Suppressor macrophage (primary cell): ENCODE results near the gene CCDC191.

Experiments
- DNase-seq, 4 experiments: peaks; one replicate each; pipeline ENCODE4 v3.0.0-alpha.2; 2020 to 2022
- total RNA-seq, 17 experiments: gene quantifications; one replicate each; lab custom pipeline; 2026; ENCODE audit warnings: mixed read lengths in 6 of 17, inconsistent platforms in 3 of 17; lab: John Stamatoyannopoulos, UW

The CCDC191 gene, protein sequence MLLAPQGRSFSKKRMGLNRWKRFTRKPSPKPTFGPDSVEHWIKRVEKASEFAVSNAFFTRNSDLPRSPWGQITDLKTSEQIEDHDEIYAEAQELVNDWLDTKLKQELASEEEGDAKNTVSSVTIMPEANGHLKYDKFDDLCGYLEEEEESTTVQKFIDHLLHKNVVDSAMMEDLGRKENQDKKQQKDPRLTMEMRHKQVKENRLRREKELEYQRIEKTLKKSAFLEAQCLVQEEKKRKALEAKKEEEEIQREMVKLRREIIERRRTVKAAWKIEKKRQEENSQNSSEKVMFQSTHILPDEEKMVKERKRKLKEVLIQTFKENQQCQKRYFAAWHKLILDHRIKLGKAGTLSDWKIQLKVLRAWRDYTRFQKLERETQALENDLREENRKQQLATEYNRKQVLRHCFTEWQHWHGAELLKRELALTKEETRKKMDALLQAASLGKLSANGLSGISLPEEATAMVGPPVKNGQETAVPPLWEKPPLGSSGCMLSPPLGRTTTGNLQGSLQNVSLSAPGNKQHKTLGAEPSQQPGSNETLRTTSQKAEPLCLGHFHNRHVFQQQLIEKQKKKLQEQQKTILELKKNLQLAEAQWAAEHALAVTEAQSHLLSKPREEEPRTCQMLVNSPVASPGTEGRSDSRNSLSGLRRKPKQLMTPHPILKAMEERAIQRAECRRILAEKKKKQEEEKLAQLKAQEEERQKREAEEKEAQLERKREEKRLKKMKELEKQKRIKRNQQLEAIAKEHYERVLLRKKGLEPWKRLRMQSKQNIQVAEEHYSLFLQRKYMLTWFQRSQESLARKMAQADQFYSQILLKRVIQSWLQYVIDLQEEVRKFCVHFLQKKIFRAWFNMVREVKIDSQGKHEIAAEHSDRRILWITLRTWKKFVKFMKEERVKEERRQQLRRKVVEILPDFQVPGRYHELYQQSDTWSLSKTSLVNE
- 0.66 to 9.0 (median 4.4) reads per million in 17 experiments for total RNA-seq

DNA sequence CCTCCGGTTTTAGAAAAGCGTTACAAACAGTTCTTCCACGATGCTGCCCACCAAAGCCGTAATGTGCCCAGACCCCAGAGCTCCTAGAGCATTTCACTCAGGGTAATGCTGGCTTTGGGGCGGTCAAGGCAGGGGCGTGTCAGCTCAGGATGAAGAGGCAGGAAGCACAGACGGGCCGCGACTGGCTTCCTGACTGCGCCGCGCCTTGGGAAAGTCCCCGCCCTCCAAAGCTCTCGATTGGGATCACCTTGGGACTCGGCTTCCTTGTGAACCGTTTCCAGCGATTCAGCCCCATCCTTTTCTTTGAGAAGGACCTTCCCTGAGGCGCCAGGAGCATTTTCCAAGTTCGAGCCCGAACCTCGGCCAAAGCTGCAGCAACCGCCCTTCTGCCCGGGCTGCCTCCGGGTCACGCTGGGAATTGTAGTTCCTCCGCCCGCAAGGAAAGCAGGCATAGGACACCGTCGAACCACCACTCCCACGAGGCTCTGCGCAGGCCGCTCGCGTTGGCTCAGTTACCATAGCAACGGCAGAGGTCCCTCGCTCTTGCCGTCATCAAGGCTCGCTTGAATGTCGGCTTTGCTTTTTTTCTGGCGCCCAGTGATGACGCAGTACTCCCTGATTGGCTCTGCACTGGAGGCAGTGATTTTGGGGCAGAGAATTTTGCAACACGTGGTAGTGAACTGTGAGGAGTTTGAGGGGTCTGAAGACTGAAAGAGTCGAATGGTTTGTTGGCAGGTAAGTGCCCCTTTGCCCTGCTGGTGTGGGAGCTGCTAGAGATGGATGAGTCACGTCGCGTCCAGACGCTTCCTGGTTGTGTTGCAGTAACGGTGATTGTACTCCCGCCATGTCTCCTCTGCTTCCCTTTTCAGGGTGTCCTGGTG, at the start of gene CCDC191, which contains the start of gene QTRT2:
Gene CCDC191 (minus strand): TSS at position 397 of the 881 bp plus-strand sequence. CDS start 60 bp downstream, at position 337.
Gene QTRT2 (plus strand): TSS at position 608 of the 881 bp plus-strand sequence. CDS start 8,521 bp downstream, outside the sequence.
- DNase-seq, result peak; percentile 98 to 100 (median 100)

DNA sequence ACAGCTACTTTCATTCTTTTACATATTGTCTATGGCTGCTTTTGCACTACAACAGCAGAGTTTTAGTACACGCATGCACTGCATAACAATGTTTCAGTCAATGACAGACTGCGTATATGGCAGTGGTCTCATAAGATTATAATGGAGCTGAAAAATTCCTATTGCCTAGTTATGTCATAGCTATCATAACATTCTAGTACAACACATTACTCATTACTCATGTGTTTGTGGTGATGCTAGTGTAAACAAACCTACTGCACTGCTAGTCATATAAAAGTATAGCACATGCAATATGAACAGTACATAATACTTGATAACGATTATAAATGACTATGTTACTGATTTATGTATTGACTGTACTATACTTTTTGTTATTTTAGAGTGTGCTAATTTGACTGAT, 48.1 kb upstream of the CCDC191 start:
- DNase-seq, result no peak

DNA sequence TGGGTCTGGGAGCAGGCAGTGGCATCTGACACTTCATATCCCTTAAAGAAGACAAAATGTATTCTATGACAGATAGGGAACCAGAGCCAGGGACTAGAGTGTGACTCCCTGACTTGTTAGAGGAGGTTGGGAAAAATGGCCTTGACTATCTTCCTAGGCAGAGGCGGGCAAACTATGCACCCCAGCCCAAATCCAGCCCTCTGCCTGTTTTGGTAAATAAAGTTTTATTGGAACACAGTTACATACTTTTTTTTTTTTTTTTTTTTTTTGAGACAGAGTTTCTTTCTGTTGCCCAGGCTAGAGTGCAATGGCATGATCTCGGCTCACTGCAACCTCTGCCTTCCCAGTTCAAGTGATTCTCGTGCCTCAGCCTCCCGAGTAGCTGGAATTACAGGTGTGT, 47.5 kb upstream of the CCDC191 start:
- DNase-seq, result no peak

DNA sequence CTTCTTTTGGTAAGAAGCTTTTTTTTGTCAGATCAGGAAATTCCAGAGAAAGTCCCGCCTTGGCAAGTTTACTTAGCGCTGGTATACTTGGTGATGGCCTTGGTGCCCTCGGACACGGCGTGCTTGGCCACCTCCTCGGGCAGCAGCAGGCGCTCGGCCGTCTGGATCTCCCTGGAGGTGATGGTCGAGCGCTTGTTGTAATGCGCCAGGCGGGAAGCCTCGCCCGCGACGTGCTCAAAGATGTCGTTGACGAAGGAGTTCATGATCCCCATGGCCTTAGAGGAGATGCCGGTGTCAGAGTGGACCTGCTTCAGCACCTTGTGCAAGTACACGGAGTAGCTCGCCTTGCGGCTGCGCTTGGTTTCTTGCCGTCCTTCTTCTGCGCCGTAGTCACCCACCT, 46.9 kb upstream of the CCDC191 start:
- DNase-seq, result no peak

DNA sequence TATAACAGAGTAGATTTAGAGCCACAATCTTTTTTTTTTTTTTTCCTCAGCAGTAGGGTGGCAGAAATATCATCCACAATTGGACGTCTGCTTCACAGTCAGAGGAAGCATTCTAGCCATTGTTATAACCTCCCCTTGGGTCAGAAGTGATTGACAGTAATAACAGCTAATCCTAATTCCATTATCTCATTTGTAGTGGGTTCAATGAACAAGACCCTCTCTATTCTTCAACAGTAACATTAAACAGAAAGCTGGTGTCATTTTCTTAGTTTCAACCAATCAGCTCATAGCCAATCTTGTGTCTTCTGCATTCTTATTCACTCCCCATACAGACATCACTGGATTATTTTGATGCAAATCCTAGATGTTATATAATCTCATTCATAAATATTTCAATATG, 44.8 kb upstream of the CCDC191 start:
- DNase-seq, result no peak

DNA sequence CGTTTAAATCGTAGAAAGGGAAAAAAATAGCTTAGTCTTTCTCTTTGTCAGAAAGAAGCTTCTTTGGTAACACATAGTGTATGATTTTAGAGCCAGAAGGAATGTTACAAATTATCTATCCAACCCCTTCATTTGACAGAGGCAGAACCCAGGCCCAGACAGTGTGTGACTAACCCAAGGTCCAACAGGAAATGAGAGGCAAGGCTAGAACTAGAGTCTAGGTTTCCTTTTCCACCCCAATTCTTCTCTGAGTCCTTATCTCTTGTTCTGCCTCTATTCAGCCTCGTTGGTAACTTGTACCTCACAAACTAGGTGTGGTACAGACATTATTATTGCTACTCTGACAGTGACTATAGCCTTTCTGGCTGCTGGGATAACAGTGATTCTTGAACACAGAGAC, 39.5 kb upstream of the CCDC191 start:
- DNase-seq, result no peak

DNA sequence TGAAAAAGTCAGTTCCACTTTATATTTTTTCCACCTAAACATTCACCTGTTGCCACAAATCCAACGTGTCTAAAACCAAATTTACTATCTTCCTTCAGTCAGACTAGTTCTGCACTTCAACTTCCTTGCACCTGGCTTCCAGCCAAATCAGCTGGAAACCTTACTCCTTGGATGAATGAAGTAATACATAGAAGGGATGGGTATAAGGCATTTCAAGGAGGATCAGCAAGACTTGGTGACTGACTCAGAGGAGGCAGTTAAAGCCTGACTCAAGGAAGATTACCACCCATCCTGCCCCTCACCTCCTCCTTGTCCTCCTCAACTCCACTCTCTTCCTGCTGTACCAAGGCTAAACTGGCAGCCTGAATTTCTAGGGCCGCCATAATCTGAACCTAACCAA, 37.3 kb upstream of the CCDC191 start:
- DNase-seq, result peak; percentile 12 to 38 (median 26)

DNA sequence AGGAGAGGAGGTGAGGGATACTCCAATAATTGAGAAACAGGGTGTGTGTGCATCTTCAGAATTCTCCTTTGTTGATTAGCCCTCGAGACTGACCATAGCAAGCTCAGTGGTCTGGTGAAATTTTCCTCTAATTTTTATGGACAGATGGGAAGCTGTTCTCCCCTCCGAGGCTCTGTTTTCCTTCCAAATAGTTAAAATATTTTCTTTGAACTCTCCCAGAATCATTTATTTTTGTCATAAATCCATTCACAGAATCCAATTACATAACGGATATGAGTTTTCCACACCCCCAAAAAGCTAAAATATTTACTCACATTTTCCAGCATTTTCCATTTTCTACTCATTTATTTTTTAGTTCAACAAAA, 36.7 kb upstream of the CCDC191 start:
- no peak for DNase-seq

DNA sequence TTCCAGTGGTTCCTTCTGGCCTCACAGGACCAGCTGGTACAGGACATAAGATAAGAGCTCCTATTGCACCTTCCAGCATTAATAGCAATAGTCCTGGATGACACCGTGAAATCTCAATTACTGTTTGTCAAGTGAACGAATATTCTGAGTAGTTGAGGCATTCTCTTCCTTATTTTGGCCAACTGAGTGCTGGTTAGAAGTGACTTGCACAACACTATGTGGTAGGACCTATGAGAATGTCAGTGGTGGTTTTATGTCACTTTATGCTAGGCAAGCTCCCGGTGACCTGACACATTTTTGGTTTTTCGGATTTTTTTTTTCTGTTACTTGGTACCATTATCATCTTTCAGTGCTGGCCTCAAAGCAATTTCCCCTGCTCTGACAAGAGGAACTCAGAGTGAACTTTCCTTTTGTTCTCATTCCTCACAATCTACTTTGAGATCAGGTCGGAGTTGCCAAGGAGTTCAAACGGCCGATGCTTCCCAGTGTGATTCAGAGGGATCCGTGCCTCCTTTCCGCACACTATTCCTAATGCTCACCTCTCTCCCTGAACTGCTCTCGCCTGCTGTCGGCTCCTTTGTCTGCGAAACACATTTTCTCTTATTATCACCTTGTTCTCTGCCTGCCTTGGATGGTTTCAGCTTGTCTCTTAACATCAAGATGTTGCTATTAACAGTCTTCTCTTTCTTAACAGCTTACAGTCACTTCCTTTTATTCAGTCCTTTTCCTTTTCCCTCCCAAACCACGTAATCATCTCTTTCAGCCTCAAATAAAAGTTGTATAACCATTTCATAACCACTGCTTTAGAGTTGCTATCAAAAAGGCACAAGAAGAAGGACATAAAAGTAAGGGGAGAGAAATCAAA, 36.1 kb upstream of the CCDC191 start:
- peak in 3 of 4 experiments; percentile 11 to 40 (median 27) for DNase-seq

DNA sequence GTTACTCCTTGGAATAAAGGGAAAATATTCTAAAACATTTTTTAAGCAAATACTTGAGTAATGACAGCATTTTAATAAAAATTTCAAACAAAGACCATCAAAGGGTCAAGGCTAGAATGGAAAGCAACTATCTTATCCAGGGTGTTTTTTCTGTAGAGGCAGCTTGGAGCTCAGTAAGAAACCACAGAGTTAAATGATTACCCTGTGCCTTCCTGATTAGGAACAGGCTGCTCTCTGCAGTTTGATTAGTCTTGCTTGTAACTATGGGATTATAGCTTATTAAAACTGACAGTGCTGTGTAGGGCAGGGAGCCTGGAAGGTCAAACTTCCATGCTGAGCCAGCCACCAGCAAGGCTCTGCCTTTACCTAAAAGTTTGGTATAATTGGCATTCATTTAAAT, 33.3 kb upstream of the CCDC191 start:
- DNase-seq, result no peak

DNA sequence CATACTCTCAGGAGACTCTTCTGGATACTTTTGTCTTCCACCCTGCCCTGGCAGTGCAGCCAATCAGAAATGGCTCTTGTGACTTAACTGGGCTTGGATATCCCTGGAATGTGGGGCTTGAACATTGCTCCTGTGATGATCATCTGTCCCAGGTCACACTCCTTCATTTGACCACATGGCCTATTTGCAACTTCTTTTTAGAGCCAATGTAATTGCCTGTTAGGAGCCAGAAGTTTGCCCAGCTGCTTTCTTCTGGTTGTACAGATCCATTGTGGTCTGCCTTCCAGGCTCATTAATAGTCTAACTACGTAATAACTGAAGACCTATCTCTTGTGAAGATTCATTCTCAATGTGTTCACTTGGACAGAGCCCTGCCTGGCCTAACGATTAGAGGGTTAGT, 30.0 kb upstream of the CCDC191 start:
- DNase-seq, result no peak

DNA sequence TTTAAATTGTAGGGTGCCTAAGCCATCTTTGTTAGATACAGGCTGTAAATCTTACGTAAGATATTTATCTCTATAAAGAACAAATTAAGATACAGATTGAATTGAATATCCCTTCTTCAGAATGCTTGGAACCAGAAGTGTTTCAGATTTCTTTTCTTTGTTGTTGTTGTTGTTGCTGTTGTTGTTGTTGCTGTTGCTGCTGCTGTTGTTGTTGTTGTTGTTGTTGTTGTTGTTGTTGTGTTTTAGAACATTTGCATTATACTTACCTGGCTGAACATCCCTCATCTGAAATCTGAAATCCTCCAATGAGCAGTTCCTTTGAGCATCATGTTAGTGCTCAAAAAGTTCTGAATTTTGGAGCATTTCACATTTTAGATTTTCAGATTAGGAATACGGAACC, 26.8 kb upstream of the CCDC191 start:
- DNase-seq, result no peak

DNA sequence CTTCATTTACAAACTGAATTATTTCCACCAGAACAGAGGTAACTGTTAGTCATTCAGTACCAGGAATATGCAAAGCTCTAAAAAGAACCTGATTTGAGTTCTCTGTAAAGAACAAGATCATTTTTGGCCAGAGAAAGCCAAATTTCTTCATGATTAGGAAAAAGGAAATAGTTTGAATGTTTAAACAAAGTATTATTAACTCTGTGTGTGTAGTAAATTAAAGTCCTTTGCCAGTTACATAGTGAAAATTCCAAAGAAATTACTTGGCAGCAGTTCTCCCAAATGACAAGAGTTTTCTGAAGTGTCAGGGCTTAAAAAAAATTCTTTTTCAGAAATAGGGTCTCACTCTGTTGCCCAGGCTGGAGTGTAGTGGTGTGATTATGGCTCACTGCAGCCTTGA, 24.7 kb upstream of the CCDC191 start:
- DNase-seq, result no peak

DNA sequence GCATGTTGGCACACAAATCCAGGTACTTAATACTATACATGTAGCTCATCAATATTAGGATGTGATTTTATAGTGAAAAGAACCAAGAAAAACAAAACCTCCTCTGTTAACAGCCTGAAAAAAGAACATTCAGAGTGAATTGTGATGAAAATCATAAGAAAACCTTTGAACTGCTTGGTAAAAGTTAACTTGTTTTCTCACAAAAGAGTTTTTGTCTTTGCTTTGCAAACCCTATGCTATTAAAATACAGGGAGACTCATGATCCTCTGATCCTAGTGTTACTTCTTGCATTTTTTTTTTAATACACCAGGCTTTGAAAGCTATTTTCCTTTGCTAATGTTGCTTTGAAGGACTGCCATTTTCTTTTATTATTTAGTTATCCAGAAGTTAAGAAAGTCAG, 23.9 kb upstream of the CCDC191 start:
- no peak for DNase-seq

DNA sequence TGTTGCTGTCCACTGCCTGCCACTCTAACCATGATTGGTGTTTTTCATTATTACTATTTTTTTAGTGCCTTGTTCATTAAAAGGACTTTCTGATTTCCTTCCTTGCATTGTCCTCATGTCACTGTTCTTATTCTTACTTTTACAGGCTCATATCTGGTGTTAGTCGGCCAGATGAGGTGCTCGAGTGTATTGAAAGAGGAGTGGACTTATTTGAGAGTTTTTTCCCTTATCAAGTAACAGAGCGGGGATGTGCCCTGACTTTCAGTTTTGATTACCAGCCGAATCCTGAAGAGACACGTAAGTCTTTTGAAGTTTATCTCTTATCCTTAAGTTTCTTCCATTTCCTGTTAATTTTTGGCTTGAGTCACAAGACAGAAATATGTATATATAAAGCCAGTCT, 23.4 kb upstream of the CCDC191 start:
- DNase-seq, result no peak

DNA sequence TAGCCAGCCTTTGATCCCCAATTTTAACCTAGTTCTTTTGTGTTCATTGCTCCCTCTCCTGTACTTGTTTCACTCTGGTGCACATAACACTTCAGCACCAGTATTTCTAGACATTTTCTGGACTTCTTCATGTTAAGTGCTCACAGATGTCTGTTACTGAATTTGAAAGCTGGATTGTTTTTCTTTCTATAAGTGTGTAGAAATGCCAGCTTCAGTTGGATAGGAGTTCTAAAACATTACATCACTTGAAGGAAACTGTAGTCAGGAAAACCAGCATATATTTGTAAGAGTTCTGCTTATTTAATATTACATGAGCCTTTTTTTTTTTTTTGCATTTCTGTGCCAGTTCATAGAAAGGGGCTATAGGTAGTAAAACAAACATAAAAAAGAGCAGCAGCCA, 21.8 kb upstream of the CCDC191 start:
- DNase-seq, result no peak

DNA sequence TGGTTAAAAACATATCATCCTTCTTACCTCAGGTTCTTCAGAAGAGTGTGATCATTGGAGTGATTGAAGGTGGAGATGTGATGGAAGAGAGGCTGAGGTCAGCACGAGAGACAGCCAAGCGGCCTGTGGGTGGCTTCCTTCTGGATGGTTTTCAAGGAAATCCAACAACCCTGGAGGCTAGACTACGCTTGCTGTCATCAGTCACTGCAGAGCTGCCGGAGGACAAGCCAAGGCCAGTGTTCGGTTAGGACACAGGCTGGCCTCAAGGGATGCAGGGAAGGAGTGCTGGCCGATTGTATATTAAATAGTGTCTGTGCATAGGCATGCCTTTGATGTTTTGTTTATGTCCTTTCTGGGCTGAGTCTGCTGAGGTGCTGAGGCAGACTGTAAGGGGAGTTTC, 20.4 kb upstream of the CCDC191 start:
- DNase-seq, result no peak

DNA sequence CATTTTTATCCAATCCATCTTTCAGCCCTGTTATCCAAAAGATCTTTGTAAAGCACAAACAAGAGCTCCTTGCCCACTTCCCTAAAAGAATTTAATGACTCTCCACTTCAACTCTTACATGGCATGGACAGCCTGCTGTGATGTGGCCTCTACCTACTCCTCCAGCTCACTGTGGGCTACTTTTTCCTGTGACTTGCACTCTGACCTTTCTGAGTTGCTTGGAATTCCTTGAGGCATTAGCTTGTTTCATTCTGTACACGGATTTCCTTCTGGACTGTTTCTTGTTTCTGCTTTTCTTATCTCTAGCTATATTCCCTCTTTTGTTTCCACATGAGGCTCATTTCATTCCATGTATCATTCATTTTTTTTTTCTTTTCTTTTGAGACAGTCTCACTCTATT, 15.5 kb upstream of the CCDC191 start:
- DNase-seq, result no peak

DNA sequence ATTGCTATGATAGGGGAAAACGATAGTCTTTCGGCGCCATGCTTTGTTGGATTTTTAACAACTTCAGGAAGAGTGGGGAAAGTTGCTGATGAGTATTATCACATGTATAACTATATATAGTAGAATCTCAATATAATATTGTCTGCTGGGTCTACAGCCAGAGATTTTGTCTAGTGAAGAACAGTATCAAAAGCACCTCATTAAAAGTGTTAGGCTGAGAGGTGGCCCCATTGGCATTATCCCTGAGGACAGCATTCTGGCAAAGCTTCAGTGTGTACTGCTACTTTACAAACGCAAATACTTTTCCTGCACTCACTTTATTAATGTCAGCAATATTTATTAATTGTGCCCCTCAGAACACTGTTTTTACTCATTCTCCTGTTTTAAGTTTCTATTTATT, 12.0 kb upstream of the CCDC191 start:
- no peak for DNase-seq

DNA sequence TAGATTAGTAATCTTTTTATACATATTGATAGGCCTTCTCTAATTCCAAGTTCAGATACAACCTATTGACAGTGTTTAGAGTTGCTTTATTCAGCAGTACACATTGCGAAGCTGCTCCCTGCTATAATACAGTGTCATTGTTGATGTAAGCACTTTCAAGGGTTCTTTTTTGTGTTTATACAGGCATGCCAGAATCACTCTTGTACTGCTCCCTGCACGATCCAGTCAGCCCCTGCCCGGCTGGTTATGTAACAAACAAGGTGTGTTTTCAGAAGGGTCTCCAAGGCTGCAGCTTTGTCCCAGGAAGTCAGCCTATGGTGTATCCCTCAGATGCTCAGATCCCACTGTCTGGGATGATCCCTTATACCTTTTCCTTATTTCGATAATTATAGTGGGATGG, 11.5 kb upstream of the CCDC191 start:
- DNase-seq, result no peak

DNA sequence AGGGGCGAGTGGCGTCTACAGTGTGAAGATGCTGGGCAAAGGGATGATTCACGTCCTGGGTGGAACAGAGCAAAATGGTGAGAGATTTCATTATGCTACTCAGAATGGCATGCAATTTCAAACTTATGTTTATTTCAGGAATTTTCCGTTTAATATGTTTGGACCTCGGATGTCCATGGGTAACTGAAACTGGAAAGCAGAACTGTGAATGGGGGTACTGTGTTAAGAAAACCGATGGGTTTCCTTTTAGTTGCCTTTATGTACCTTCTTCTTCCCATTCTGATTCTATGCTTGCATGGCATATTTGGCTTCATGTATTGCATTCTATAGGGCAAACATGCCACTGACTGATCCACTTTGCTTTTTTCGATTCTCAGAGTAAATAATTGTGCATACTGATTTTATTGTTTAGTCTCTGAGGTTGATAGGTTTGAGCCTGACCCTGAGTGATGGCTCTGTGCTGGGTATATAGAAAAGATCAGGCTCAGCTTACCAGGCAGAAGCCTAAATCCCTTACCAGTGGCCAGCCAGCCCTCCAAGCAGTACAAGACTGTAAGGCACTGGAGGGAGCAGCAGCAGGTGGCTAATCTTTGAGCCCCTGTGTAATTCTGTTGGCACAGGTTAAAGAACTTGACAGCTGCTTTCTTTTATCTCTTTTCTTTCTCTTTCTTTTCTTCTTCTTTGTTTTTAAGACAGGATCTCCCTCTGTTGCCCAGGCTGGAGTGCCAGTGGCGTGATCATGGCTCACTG, 4.8 kb upstream of the CCDC191 start:
- DNase-seq, result peak in 1 of 4 experiments; percentile 6
